ENCODE results near the gene MS4A15.

- TF ChIP-seq GATA2 (IDR thresholded peaks at IDR 0.05; ENCODE audit: low read depth, low read length) (no peak), GATA3 (IDR thresholded peaks at IDR 0.05; ENCODE audit: low read depth, low read length) (no peak)
Measured at GRCh38 chr11:60767388-60767811, 10.7 kb downstream of the MS4A15 start.
